ENCODE measurements around the gene MRC1. TPM values are rescaled to one million over a fixed set of nuclear protein-coding genes. Genes with fewer than 3 reads are reported as not detected.

Gene MRC1
- total RNA-seq, 1 donor from 2014 or later, result not detected

GRCh38 chr10:17848646-17849045, 39.5 kb downstream of the MRC1 start:
- Mint-ChIP-seq H3K36me3 (ENCODE audit: unreplicated experiment) (no peaks in the 10 kb centered on the region), H3K4me3 (ENCODE audit: unreplicated experiment) (no peak overlapping the region), H3K9me3 (ENCODE audit: unreplicated experiment) (no peaks in the 10 kb centered on the region), H3K27me3 (ENCODE audit: unreplicated experiment) (peaks cover 5% of the 10 kb centered on the region), H3K4me1 (ENCODE audit: unreplicated experiment) (peaks cover 3% of the 10 kb centered on the region), H3K27ac (ENCODE audit: unreplicated experiment) (no peak overlapping the region)
- DNase-seq (ENCODE audit: extremely low spot score, unreplicated experiment), result no peak
- TF ChIP-seq CTCF (IDR thresholded peaks at IDR 0.05), result no peak

GRCh38 chr10:17850501-17850900, 41.4 kb downstream of the MRC1 start:
- TF ChIP-seq CTCF (IDR thresholded peaks at IDR 0.05), result no peak
- no peak for DNase-seq (ENCODE audit: extremely low spot score, unreplicated experiment)
- peaks cover 5% of the 10 kb centered on the region for H3K27me3 Mint-ChIP-seq (ENCODE audit: unreplicated experiment)
- H3K9me3 Mint-ChIP-seq (ENCODE audit: unreplicated experiment), result no peaks in the 10 kb centered on the region
- H3K4me3 Mint-ChIP-seq (ENCODE audit: unreplicated experiment), result no peak overlapping the region
- H3K36me3 Mint-ChIP-seq (ENCODE audit: unreplicated experiment), result no peaks in the 10 kb centered on the region
- H3K4me1 Mint-ChIP-seq (ENCODE audit: unreplicated experiment), result peaks cover 3% of the 10 kb centered on the region
- no peak overlapping the region for H3K27ac Mint-ChIP-seq (ENCODE audit: unreplicated experiment)

GRCh38 chr10:17851611-17852010, 42.5 kb downstream of the MRC1 start:
- peaks cover 3% of the 10 kb centered on the region for H3K4me1 Mint-ChIP-seq (ENCODE audit: unreplicated experiment)
- H3K27me3 Mint-ChIP-seq (ENCODE audit: unreplicated experiment), result peaks cover 8% of the 10 kb centered on the region
- no peak overlapping the region for H3K27ac Mint-ChIP-seq (ENCODE audit: unreplicated experiment)

GRCh38 chr10:17854044-17854652, 45.0 kb downstream of the MRC1 start:
- Mint-ChIP-seq H3K4me1 (ENCODE audit: unreplicated experiment) (peaks cover 3% of the 10 kb centered on the region), H3K36me3 (ENCODE audit: unreplicated experiment) (no peaks in the 10 kb centered on the region), H3K27me3 (ENCODE audit: unreplicated experiment) (peaks cover 11% of the 10 kb centered on the region), H3K27ac (ENCODE audit: unreplicated experiment) (no peak overlapping the region), H3K9me3 (ENCODE audit: unreplicated experiment) (no peaks in the 10 kb centered on the region), H3K4me3 (ENCODE audit: unreplicated experiment) (no peak overlapping the region)
- DNase-seq (ENCODE audit: extremely low spot score, unreplicated experiment), result no peak
- TF ChIP-seq CTCF (IDR thresholded peaks at IDR 0.05), result no peak

More at GRCh38 chr10:17851611-17852010, 42.5 kb downstream of the MRC1 start:
- Mint-ChIP-seq H3K4me3 (ENCODE audit: unreplicated experiment) (no peak overlapping the region), H3K36me3 (ENCODE audit: unreplicated experiment) (no peaks in the 10 kb centered on the region), H3K9me3 (ENCODE audit: unreplicated experiment) (no peaks in the 10 kb centered on the region)
- no peak for DNase-seq (ENCODE audit: extremely low spot score, unreplicated experiment)
- TF ChIP-seq CTCF (IDR thresholded peaks at IDR 0.05), result no peak

- no peak overlapping the region for H3K27ac Mint-ChIP-seq (ENCODE audit: unreplicated experiment)
- H3K36me3 Mint-ChIP-seq (ENCODE audit: unreplicated experiment), result no peaks in the 10 kb centered on the region
- no peak for DNase-seq (ENCODE audit: extremely low spot score, unreplicated experiment)
- no peaks in the 10 kb centered on the region for H3K4me1 Mint-ChIP-seq (ENCODE audit: unreplicated experiment)
- H3K27me3 Mint-ChIP-seq (ENCODE audit: unreplicated experiment), result peaks cover 17% of the 10 kb centered on the region
- H3K4me3 Mint-ChIP-seq (ENCODE audit: unreplicated experiment), result no peak overlapping the region
- H3K9me3 Mint-ChIP-seq (ENCODE audit: unreplicated experiment), result no peaks in the 10 kb centered on the region
- TF ChIP-seq CTCF (IDR thresholded peaks at IDR 0.05), result no peak
Observed at GRCh38 chr10:17857040-17857439, 47.9 kb downstream of the MRC1 start.

Data from osteocyte (in vitro differentiated cells).